Neuronal stem cell (in vitro differentiated cells): ENCODE data around the gene MAGI1.
A peak's percentile ranks its signal among the peaks of the same experiment; 100 is the strongest.

ENCODE experiments used
- DNase-seq: peaks from one replicate; pipeline ENCODE4 v3.0.0-alpha.2; 2013; ENCODE audit warnings: low spot score
- H2AFZ ChIP-seq: one replicate; pipeline ENCODE4 v1.6.1; 2013; ENCODE audit warnings: mild to moderate bottlenecking, low read length, inconsistent platforms
- H2AK5ac ChIP-seq: 2 replicates; pipeline ENCODE4 v1.6.1; 2013; ENCODE audit warnings: low read depth, mild to moderate bottlenecking, inconsistent platforms, low read length, moderate library complexity, mixed read lengths
- H2BK120ac ChIP-seq: 2 replicates; pipeline ENCODE4 v1.6.1; 2013; ENCODE audit warnings: low read depth, mild to moderate bottlenecking, inconsistent platforms, low read length, moderate library complexity, mixed read lengths
- H2BK12ac ChIP-seq: one replicate; pipeline ENCODE4 v1.6.1; 2013; ENCODE audit warnings: low read length, inconsistent platforms
- H2BK15ac ChIP-seq: 2 replicates; pipeline ENCODE4 v1.6.1; 2013; ENCODE audit warnings: mild to moderate bottlenecking, low read length, inconsistent platforms, mixed read lengths
- H2BK5ac ChIP-seq: one replicate; pipeline ENCODE4 v1.6.1; 2013; ENCODE audit warnings: inconsistent platforms, mild to moderate bottlenecking, low read length, moderate library complexity
- H3K14ac ChIP-seq: one replicate; pipeline ENCODE4 v1.6.1; 2013; ENCODE audit warnings: low read length, inconsistent platforms
- H3K18ac ChIP-seq: 2 replicates; pipeline ENCODE4 v1.6.1; 2013; ENCODE audit warnings: low read length, inconsistent platforms
- H3K23ac ChIP-seq: 2 replicates; pipeline ENCODE4 v1.6.1; 2013; ENCODE audit warnings: low read depth, mild to moderate bottlenecking, mixed read lengths, low read length, inconsistent platforms; ENCODE audit not compliant: poor library complexity
- H3K27ac ChIP-seq: replicated peaks from 3 replicates; pipeline ENCODE4 v1.5.1; 2013; ENCODE audit warnings: low read length, inconsistent platforms
- H3K27me3 ChIP-seq, 3 experiments: 2 replicates each; pipeline ENCODE4 v1.6.1; 2013; ENCODE audit warnings: low read length in 3 of 3, mild to moderate bottlenecking in 2 of 3, inconsistent platforms in 1 of 3, low read depth in 1 of 3, mixed read lengths in 1 of 3, moderate library complexity in 1 of 3; ENCODE audit not compliant: control insufficient read depth in 3 of 3, insufficient read depth in 3 of 3
- H3K36me3 ChIP-seq, 2 donors: replicated peaks in 1 of 2; 2 replicates each; pipeline ENCODE4 v1.6.1; 2013; ENCODE audit warnings: low read length in 2 of 2; ENCODE audit not compliant: control insufficient read depth in 2 of 2, insufficient read depth in 2 of 2
- H3K4ac ChIP-seq: 2 replicates; pipeline ENCODE4 v1.6.1; 2013; ENCODE audit warnings: inconsistent platforms, mild to moderate bottlenecking, low read length, moderate library complexity
- H3K4me1 ChIP-seq, 2 donors: 1 replicate in 1 of 2; 2 replicates in 1 of 2; pipeline ENCODE4 v1.6.1; 2013; ENCODE audit warnings: low read length in 2 of 2, low read depth in 1 of 2; ENCODE audit not compliant: control insufficient read depth in 2 of 2, insufficient read depth in 1 of 2
- H3K4me2 ChIP-seq: one replicate; pipeline ENCODE4 v1.6.1; 2013; ENCODE audit warnings: mild to moderate bottlenecking, low read length, inconsistent platforms; ENCODE audit not compliant: insufficient read depth, poor library complexity, severe bottlenecking
- H3K4me3 ChIP-seq, 2 donors: 2 replicates each; pipeline ENCODE4 v1.5.1; 2013; ENCODE audit warnings: low read length in 2 of 2, mild to moderate bottlenecking in 2 of 2, inconsistent platforms in 1 of 2, moderate library complexity in 1 of 2
- H3K79me1 ChIP-seq: one replicate; pipeline ENCODE4 v1.6.1; 2013; ENCODE audit warnings: low read depth, mild to moderate bottlenecking, inconsistent platforms, low read length, moderate library complexity
- H3K9ac ChIP-seq: one replicate; pipeline ENCODE4 v1.6.1; 2013; ENCODE audit warnings: mild to moderate bottlenecking, low read depth, low read length, inconsistent platforms; ENCODE audit not compliant: poor library complexity
- H3K9me3 ChIP-seq, 2 donors: replicated peaks in 1 of 2; 2 replicates each; pipeline versions ENCODE3 to v1.6.1; 2013; ENCODE audit warnings: low read length in 2 of 2, mild to moderate bottlenecking in 2 of 2, inconsistent platforms in 1 of 2, low read depth in 1 of 2, mixed read lengths in 1 of 2, moderate library complexity in 1 of 2; ENCODE audit not compliant: control insufficient read depth in 2 of 2, insufficient read depth in 1 of 2
- H4K8ac ChIP-seq: one replicate; pipeline ENCODE4 v1.6.1; 2013; ENCODE audit warnings: low read depth, mild to moderate bottlenecking, inconsistent platforms, low read length, moderate library complexity
- H4K91ac ChIP-seq: one replicate; pipeline ENCODE4 v1.6.1; 2013; ENCODE audit warnings: low read length, low read depth, mild to moderate bottlenecking, inconsistent platforms; ENCODE audit not compliant: poor library complexity
- WGBS, 2 donors: extraction: QIAGEN DNeasy Blood & Tissue Kit; methylation state at CpG; one replicate each; pipeline ENCODE4 v1.1.7; 2013; ENCODE audit warnings: missing lambda C conversion rate in 2 of 2, mixed read lengths in 1 of 2; ENCODE audit not compliant: insufficient read length in 2 of 2, insufficient replicate concordance in 1 of 2; ENCODE audit errors: extremely low coverage in 2 of 2; 5-methylcytosine and 5-hydroxymethylcytosine counted together

The MAGI1 gene

GRCh38 chr3:66031102-66031698 lies 7.5 kb downstream of the MAGI1 start:
- no peak overlapping the region for H3K4ac ChIP-seq
- no peak overlapping the region for H2BK5ac ChIP-seq
- no peaks in the 10 kb centered on the region for H3K79me1 ChIP-seq
- H3K9ac ChIP-seq, result no peak overlapping the region
- H2AK5ac ChIP-seq, result no peak overlapping the region
- no peak overlapping the region for H4K8ac ChIP-seq
- no peak overlapping the region for H2BK15ac ChIP-seq
- no CpG with 5 or more reads among the region's 6 CpGs for WGBS, 2 donors
- no peaks in the 10 kb centered on the region for H3K27me3 ChIP-seq
- H3K14ac ChIP-seq, result no peak overlapping the region
- DNase-seq, result no peak
- no peaks in the 10 kb centered on the region for H3K9me3 ChIP-seq
- H2BK12ac ChIP-seq, result no peak overlapping the region
- H3K18ac ChIP-seq, result no peak overlapping the region
- no peak overlapping the region for H2BK120ac ChIP-seq
- H3K4me1 ChIP-seq, result peaks cover 7 to 9% of the 10 kb centered on the region in 2 donors
- no peak overlapping the region for H3K4me2 ChIP-seq
- H3K4me3 ChIP-seq, result no peak overlapping the region
- H3K36me3 ChIP-seq, result no peaks in the 10 kb centered on the region
- no peak overlapping the region for H3K23ac ChIP-seq
- no peak overlapping the region for H4K91ac ChIP-seq
- H3K27ac ChIP-seq, result no peak overlapping the region
- H2AFZ ChIP-seq, result no peak overlapping the region

GRCh38 chr3:66029443-66029842 lies 9.3 kb downstream of the MAGI1 start:
- no peaks in the 10 kb centered on the region for H3K36me3 ChIP-seq
- no peak overlapping the region for H2BK12ac ChIP-seq
- no peak overlapping the region for H2AFZ ChIP-seq
- H3K18ac ChIP-seq, result no peak overlapping the region
- H3K27me3 ChIP-seq, result no peaks in the 10 kb centered on the region
- no peak overlapping the region for H3K4ac ChIP-seq
- H2AK5ac ChIP-seq, result no peak overlapping the region
- H3K23ac ChIP-seq, result no peak overlapping the region
- H2BK15ac ChIP-seq, result no peak overlapping the region
- H3K9me3 ChIP-seq, result no peaks in the 10 kb centered on the region
- H2BK120ac ChIP-seq, result no peak overlapping the region
- peak overlapping the region; percentile 25 for H3K14ac ChIP-seq
- H3K4me1 ChIP-seq, result peaks cover 0 to 2% of the 10 kb centered on the region in 2 donors
- no peak for DNase-seq
- H2BK5ac ChIP-seq, result no peak overlapping the region
- H3K4me2 ChIP-seq, result no peak overlapping the region
- no peak overlapping the region for H4K91ac ChIP-seq
- H3K9ac ChIP-seq, result no peak overlapping the region
- H4K8ac ChIP-seq, result no peak overlapping the region
- no peak overlapping the region for H3K4me3 ChIP-seq
- H3K79me1 ChIP-seq, result no peaks in the 10 kb centered on the region
- H3K27ac ChIP-seq, result no peak overlapping the region

DNA sequence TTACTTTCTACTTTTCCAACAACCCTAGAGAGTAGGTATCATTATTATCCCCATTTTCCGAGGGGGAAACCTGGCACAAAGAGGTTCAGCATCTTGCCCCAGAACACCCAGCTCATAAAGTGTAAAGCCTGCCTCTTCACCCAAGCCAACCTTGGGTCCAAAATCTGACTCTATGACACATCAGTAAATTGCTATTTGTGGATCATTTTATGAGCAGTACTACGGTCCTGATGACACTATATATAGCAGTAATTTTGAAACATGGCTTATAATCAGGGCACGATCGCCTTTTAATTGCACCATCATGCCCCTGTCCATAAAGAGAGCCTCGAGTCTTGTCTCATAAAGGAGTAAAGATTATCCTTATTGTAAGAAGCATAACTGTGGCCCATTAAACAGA lies 9.7 kb downstream of the MAGI1 start:
- H2BK12ac ChIP-seq, result no peak overlapping the region
- WGBS, 2 donors, result no CpG with 5 or more reads among the region's 5 CpGs
- no peaks in the 10 kb centered on the region for H3K9me3 ChIP-seq

DNA sequence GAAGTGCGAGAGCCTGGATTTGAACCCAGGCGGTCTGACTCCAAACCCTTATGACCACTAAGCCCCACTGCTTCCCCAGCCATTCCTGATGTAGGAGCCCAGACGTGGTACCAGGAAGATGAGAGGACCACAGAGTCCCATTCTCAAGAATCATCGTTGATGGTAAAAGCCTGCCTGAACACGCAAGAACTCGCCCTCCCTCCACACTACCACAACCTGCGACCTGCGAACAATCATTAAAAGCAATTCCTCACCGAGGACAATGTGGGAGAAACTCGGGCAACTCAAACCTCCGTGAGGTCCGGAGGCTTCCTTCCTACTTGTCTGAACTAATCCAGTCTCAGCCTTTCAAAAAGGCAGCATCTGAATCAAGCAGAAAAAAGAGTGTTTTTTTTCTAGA lies 10.3 kb downstream of the MAGI1 start:
- Histone ChIP-seq H3K9me3 (no peaks in the 10 kb centered on the region), H3K4me3 (no peak overlapping the region), H3K9ac (no peak overlapping the region), H3K4ac (no peak overlapping the region), H2AFZ (no peak overlapping the region), H3K27me3 (no peaks in the 10 kb centered on the region), H2BK15ac (no peak overlapping the region), H4K8ac (no peak overlapping the region), H3K36me3 (no peaks in the 10 kb centered on the region), H3K4me1 (peaks cover 0 to 2% of the 10 kb centered on the region in 2 donors), H2BK5ac (no peak overlapping the region), H2BK120ac (no peak overlapping the region), H3K14ac (no peak overlapping the region), H3K4me2 (no peak overlapping the region), H3K23ac (no peak overlapping the region), H4K91ac (no peak overlapping the region), H2AK5ac (no peak overlapping the region), H2BK12ac (no peak overlapping the region), H3K18ac (no peak overlapping the region), H3K27ac (no peak overlapping the region), H3K79me1 (no peaks in the 10 kb centered on the region)
- WGBS, 2 donors, result no CpG with 5 or more reads among the region's 12 CpGs
- no peak for DNase-seq

More for the DNA sequence above, 9.7 kb downstream of the MAGI1 start:
- H3K4ac ChIP-seq, result no peak overlapping the region
- H4K91ac ChIP-seq, result no peak overlapping the region
- no peak overlapping the region for H4K8ac ChIP-seq
- H3K4me1 ChIP-seq, result peaks cover 0 to 2% of the 10 kb centered on the region in 2 donors
- H3K9ac ChIP-seq, result no peak overlapping the region
- H2AK5ac ChIP-seq, result no peak overlapping the region
- H2BK5ac ChIP-seq, result no peak overlapping the region
- H3K27me3 ChIP-seq, result no peaks in the 10 kb centered on the region
- no peak for DNase-seq
- H3K27ac ChIP-seq, result no peak overlapping the region
- H3K4me2 ChIP-seq, result no peak overlapping the region
- no peak overlapping the region for H3K18ac ChIP-seq
- H3K14ac ChIP-seq, result no peak overlapping the region
- H2BK120ac ChIP-seq, result no peak overlapping the region
- no peak overlapping the region for H2BK15ac ChIP-seq
- H3K4me3 ChIP-seq, result no peak overlapping the region
- H2AFZ ChIP-seq, result no peak overlapping the region
- no peaks in the 10 kb centered on the region for H3K36me3 ChIP-seq
- no peaks in the 10 kb centered on the region for H3K79me1 ChIP-seq
- H3K23ac ChIP-seq, result no peak overlapping the region
